GM18519 (cell line): ENCODE results near the gene SHQ1.

Experiments used
- ATAC-seq: cut with Tn5 transposase; IDR thresholded peaks from one replicate; pipeline ENCODE4 v1.9.1; 2021; ENCODE audit warnings: mild to moderate bottlenecking, moderate library complexity; ENCODE audit not compliant: unreplicated experiment, low FRiP score

SHQ1 gene

GRCh38 chr3:72847751-72848702, at the start of gene SHQ1:
Gene SHQ1 (minus strand): TSS chr3:72848445. CDS start chr3:72848340, 105 bp downstream.
- peak; percentile 77 for ATAC-seq

GRCh38 chr3:72897758-72898007, 49.4 kb upstream of the SHQ1 start:
- no peak for ATAC-seq

GRCh38 chr3:72896996-72897757, 48.9 kb upstream of the SHQ1 start:
- no peak for ATAC-seq

- ATAC-seq = no peak
These were observed 46.8 kb upstream of the SHQ1 start for GRCh38 chr3:72894976-72895552.

GRCh38 chr3:72892870-72893269, 44.6 kb upstream of the SHQ1 start:
- ATAC-seq = no peak

GRCh38 chr3:72892081-72892775, 44.0 kb upstream of the SHQ1 start:
- ATAC-seq = no peak

GRCh38 chr3:72891053-72891855, 43.0 kb upstream of the SHQ1 start:
- no peak for ATAC-seq

GRCh38 chr3:72890166-72890925, 42.1 kb upstream of the SHQ1 start:
- ATAC-seq = no peak

GRCh38 chr3:72889310-72890165, 41.3 kb upstream of the SHQ1 start:
- no peak for ATAC-seq

GRCh38 chr3:72888546-72889309, 40.5 kb upstream of the SHQ1 start:
- no peak for ATAC-seq

- no peak for ATAC-seq
These were observed 39.7 kb upstream of the SHQ1 start, which contains the start of gene GXYLT2 for GRCh38 chr3:72887705-72888545. Gene GXYLT2 (plus strand): TSS chr3:72888046. CDS start chr3:72888234, 188 bp downstream.

GRCh38 chr3:72887343-72887704, 39.1 kb upstream of the SHQ1 start:
- ATAC-seq = no peak

GRCh38 chr3:72872183-72872582, 23.9 kb upstream of the SHQ1 start:
- ATAC-seq = no peak

GRCh38 chr3:72862314-72863090, 14.3 kb upstream of the SHQ1 start:
- no peak for ATAC-seq

GRCh38 chr3:72860846-72861245, 12.6 kb upstream of the SHQ1 start:
- ATAC-seq = no peak

GRCh38 chr3:72860053-72860452, 11.8 kb upstream of the SHQ1 start:
- no peak for ATAC-seq
